DMS 273 treated with DMSO at 0.1 percent for 48 hours (cell line): ENCODE results near the gene PHACTR4.
"Not testable (repeated sequence)": the region's sequence is repeated elsewhere in the genome, so short reads cannot be mapped to it uniquely, and the experiment has no call there.

Source experiments
- DNase-seq: peaks from one replicate; lab custom pipeline; 2025; lab: John Stamatoyannopoulos, UW

The PHACTR4 gene

GRCh38 chr1:28371010-28371377, 1.5 kb downstream of the PHACTR4 start:
- DNase-seq: no peak

DNA sequence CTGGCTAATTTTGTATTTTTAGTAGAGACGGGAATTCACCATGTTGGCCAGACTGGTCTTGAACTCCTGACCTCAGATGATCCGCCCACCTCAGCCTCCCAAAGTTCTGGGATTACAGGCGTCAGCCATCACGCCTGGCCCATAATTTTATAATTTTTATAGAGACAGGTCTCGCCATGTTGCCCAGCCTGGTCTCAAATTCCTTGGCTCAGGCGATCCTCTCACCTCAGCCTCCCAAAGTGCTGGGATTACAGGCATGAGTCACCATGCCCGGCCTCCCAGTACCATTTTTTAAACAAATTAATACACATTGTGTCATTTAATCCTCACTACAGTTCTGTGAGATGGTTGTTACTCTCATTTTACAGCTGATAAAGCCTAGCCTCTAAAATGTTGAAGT, 3.9 kb downstream of the PHACTR4 start:
- DNase-seq: not testable (repeated sequence)

DNA sequence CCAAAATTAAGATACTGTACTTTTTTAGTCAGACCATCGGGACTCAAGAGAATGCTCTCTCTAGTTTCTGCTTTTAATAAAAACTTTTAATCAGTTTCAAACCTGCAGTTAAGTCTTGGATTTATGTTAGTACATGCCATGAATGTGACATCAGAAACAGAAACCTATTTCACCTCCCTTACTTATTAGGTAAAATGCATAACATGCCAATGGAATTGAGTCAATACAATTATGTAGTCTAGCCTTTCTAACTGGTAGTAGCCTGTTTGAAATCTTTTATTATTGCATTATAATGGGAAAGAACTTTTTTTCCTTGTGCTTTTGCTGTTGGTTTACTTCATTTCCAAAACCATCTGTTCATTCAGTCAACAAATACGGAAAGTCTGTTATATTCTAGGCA, 4.8 kb downstream of the PHACTR4 start:
- no peak for DNase-seq

GRCh38 chr1:28375598-28375997, 6.1 kb downstream of the PHACTR4 start:
- not testable (repeated sequence) for DNase-seq

DNA sequence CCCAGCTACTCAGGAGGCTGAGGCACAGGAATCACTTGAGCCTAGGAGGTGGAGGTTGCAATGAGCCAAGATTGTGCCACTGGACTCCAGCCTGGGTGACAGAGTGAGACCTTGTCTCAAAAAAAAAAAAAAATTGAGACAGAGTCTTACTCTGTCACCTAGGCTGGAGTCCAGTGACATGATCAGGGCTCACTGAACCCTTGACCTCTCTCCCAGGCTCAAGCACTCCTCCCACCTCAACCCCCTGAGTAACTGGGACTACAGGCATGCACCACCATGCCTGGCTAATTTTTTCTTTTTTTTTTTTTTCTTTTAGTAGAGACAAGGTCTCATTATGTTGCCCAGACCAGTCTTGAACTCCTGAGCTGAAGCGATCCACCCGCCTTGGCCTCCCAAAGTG, 6.7 kb downstream of the PHACTR4 start:
- not testable (repeated sequence) for DNase-seq

GRCh38 chr1:28378906-28379305, 9.4 kb downstream of the PHACTR4 start:
- DNase-seq: no peak

GRCh38 chr1:28380394-28380793, 10.9 kb downstream of the PHACTR4 start:
- DNase-seq: no peak

DNA sequence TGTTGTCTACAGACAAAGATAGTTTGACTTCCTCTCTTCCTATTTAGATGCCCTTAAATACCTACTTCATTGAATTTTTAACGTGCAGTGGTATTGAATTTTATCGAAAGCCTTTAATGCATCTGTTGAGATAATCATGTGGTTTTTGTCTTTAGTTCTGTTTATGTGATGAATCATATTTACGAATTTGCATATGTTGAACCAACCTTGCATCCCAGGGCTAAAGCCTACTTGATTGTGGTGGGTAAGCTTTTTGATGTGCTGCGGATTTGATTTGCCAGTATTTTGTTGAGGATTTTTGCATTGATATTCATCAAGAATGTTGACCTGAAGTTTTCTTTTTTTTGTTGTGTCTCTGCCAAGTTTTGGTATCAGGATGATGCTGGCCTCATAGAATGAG, 14.2 kb downstream of the PHACTR4 start:
- not testable (repeated sequence) for DNase-seq

DNA sequence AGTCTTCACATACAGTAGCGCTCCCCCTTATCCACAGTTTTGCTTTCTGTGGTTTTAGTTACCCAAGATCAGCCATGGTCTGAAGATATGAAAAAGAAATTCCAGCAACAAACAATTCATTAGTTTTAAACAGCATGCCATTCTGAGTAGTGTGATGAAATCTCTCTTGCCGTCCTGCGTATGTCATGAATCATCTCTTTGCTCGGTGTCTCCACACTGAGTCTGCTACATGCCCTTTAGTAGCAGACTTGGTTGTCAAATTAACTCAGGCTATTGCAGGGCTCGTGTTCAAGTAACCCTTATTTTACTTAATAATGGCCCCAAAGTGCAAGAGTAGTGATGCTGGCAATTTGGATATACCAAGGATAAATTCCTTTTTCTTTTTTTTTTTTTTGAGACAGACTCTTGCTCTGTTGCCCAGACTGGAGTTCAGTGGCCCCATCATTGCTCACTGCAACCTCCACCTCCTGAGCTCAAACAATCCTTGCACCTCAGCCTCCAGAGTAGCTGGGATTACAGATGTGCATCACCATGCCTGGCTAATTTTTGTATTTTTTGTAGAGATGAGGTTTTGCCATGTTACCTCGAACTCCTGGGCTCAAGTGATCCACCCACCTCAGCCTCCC, 22.6 kb downstream of the PHACTR4 start:
- no peak for DNase-seq

DNA sequence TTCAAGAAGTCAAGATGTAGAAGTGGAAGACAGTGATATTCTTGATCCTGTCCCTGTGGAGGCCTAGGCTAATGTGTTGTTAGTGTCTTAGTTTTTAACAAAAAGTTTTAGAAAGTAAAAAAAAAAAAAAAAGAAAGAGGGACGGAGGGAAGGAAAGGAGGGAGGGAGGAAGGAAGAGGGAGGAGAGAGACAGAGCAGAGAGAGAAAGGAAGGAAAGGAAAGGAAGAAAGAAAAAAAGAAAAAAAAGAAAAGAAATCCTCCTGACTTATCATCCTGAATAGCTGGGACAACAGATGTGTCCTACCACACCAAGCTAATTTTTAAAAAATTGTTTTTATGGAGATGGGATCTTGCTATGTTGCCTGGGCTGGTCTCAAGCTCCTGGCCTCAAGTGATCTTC, 24.6 kb downstream of the PHACTR4 start:
- no peak for DNase-seq

DNA sequence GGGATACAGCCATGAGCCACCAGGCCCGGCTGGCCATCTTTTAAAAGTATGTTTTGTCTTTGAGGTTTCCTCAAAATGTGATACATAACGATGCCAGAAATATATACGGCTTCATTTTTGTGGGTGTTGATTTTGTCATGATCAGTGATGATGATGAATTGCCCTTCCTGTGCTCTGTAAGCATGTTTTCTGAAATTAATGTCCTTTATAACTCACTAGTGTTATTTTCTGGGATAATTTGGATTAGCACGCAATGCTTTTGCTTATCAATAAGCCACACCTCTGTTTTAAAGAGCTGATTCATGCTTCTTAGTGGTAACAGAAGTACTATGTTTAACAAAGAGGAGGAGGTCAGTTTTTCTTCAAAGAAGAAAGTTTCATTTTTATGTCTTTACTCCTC, 25.6 kb downstream of the PHACTR4 start:
- no peak for DNase-seq

- no peak for DNase-seq
Observed at GRCh38 chr1:28401760-28402159, 32.2 kb downstream of the PHACTR4 start.

- no peak for DNase-seq
Observed at GRCh38 chr1:28409090-28409489, 39.5 kb downstream of the PHACTR4 start.

DNA sequence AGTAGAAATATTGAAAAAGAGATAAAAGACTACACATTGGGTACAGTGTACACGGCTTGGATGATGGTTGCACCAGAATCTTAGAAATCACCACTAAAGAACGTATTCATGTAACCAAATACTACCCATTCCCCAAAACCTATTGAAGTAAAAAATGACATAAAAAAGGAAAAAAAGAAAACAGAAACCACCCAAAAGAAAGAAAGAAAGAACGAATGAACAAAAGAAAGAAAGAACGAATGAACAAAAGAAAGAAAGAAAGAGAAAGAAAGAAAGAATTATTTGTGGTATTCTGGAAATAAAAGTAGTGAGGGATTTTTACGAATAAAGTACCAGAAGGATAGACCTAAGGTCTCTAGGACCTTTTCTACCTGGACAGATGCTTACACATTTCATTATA, 42.1 kb downstream of the PHACTR4 start:
- no peak for DNase-seq

DNA sequence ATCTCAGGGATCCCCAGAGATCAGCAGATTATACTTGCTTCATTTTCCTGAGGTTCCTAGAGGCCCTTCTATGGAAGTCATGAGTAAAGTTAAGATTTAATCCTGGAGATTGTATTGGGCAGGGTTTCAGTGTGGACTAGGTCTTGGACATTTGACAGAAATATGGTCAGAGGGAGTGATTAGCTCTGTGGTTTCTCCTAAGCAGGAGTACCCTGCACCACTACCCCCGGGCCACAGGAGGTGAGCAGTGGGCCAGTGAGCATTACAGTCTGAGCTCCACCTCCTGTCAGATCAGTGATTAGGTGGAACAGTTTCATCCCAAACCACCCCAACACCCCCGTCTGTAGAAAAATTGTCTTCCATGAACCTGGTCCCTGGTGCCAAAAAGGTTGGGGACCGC, 43.2 kb downstream of the PHACTR4 start:
- no peak for DNase-seq

- no peak for DNase-seq
Observed at GRCh38 chr1:28416509-28417194, 47.1 kb downstream of the PHACTR4 start.

DNA sequence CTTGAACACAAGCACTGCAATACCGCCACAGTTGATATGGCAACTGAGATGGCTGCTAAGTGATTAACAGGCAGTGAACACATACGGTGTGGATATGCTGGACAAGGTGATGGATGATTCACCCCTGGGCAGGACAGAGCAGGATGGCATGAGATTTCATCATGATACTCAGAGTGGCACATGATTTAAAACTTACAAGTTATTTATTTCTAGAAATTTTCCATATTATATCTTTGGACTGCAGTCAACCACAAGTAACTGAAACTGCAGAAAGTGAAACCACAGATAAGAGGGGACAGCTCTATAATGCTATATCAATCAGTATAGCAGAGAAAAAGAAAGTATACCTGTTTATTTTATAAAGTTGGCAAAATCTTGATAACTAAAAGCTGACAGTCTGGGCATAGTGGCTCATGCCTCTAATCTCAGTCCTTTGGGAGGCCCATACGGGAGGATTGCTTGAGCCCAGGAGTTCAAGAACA, 47.9 kb downstream of the PHACTR4 start:
- DNase-seq: no peak

DNA sequence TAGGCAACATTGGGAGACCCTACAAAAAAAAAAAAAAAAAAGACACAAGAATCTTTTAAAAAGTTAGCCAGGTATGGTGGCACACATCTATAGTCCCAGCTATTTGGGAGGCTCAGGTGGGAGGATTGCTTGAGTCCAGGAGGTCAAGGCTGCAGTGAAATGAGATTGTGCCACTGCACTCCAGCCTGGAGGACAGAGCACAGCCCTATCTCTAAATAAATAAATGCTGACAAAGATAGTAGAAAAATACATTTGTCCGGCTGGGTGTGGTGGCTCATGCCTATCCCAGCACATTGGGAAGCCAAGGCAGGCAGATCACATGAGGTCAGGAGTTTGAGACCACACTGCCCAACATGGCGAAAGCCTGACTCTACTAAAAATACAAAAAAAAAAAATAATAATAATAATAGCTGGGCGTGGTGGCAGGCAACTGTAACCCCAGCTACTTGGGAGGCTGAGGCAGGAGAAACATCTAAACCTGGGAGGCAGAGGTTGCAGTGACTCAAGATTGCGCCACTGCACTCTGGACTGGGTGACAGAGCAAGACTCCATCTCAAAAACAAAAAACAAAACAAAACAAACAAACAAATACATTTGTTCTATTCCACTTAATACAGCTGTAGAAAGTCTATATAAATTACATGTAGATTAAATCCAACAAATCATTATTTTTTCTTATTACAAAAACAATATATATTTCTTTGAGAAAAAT, 48.5 kb downstream of the PHACTR4 start:
- no peak for DNase-seq

DNA sequence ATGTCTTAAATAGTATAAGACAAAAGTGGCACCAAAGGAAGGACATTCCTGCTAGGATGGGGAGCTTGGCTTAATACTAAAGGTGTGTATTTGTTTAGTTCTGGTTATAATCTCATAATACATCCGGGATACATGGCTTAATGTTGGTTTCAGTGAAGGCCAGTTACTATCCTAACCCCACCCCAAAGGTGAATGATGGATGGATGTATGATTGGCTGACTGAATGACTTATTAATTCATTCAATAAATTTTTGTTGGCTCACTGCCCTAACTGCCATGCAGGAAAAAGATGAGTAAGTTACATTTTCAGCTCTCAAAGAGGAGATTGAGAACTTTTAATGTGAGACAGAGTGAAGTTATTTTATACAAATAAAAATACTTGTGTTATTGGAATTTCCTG, 52.2 kb downstream of the PHACTR4 start:
- DNase-seq: no peak

GRCh38 chr1:28426831-28427230, 57.3 kb downstream of the PHACTR4 start:
- no peak for DNase-seq

GRCh38 chr1:28428012-28428411, 58.5 kb downstream of the PHACTR4 start:
- no peak for DNase-seq

- DNase-seq: no peak
Observed at GRCh38 chr1:28428990-28429520, 59.5 kb downstream of the PHACTR4 start.

- no peak for DNase-seq
Observed at GRCh38 chr1:28436211-28436769, 66.8 kb downstream of the PHACTR4 start.
